LNCAP (cell line): Measurements from ENCODE around the gene SPG11.

Experiments
- CTCF ChIP-seq: fragments of 450-650 bp; IDR thresholded peaks from 2 replicates; pipeline ENCODE4 v1.5.1; 2017; ENCODE audit warnings: mild to moderate bottlenecking

The SPG11 gene

GRCh38 chr15:44595656-44596510, 67.6 kb downstream of the SPG11 start:
- no peak for TF ChIP-seq CTCF

DNA sequence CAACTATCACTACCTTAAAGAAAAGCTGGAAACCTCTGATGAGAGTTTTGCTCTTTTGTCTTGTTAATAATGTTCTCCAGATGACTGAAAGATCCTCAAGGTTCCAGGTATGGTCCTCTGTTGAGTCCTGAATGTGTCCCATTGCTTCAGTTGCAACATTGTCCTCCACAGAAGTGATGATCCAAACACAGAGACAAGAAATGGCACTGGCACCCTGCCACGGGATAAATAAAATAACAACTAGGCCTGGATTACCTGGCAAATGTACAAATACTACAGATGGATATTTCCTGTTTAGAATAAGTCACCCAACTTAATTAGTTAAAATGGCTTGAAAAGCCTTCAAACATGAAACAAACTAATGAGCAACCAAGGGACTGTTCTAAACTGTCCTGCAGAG, 68.2 kb downstream of the SPG11 start:
- TF ChIP-seq CTCF = no peak

DNA sequence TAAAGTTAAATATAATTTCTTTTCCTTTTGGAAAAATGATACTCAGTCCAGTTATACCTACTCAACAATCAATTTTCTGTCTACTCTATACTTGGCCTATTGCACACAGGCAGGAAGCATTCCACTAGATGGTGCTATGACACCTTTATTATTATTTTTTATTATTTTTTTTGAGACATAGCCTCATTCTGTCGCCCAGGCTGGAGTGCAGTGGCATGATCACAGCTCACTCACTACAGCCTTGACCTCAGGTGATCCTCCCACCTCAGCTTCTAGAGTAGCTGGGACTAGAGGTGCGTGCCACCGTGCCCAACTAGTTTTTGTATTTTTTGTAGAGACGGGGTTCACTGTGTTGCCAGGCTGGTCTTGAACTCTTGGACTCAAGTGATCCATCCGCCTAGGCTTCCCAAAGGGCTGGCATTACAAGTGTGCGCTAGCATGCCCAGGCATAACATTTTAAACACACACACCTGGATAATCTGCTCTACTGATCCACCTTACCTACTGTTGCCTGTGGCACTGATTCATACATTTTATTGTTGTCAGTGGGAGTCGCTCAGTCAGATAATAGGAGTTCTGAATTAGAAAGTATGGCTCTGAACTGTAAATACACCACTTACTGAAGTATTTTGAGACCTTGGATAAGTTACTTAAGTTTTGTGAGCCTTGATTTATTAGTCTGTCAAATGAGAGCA, 70.3 kb downstream of the SPG11 start:
- peak; percentile 36; the same call in 1 of the 2 replicates for TF ChIP-seq CTCF

DNA sequence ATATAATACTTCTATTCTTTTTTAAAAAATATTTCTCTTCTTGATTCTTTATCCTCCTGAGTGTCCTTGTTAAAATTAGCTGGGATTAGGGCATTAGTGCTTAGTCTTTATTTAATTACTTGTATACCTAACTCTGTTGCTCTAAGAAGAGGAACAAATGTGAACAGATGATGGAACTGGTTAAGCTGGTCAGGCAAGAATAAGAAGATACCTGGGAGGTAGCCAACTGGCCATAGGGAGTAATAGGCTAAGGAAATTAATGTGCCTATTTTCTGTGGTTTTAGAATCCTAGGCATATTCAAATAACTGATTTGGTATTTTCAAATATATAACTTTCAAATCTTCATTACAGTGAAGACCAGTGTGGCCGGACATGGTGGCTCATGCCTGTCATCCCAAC, 72.1 kb downstream of the SPG11 start:
- TF ChIP-seq CTCF = no peak

DNA sequence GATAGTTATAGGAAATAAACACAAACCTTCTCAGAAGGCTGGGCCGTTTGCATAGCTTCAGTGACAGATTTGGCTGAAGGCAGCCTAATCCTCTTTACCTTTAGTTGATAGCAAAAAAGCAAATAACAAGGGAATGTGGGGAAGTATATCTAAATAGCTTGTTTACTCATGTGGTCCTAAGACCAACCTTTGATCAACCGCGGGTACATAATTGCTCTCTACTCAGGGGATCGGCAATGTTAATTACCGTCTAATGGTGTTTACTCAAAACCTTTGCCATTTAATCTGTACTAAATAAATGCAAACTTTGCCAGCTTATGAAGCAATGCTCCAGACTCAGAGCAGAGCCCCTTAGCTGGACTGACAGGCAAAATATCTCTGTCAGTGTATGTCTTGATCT, 74.9 kb downstream of the SPG11 start:
- no peak for TF ChIP-seq CTCF

DNA sequence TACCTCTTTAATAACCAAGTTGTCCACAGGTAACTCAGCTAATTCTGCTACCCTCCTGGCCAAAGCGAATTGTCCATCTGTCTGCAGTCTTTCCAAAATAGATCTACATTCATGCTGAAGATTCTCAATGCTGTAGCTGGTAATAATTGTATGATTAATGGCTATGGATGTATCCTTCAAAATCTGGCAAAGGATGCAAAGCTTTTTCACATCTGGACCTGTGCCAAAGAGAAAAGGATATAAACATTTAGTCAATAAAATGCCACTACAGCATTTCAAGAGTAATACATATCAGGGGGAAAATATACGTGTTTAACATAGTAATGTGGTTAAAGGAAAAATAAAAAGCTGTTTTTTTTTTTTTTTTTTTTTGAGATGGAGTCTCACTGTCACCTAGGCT, 77.8 kb downstream of the SPG11 start:
- TF ChIP-seq CTCF = no peak

- peak; percentile 77 for TF ChIP-seq CTCF
Measured at GRCh38 chr15:44584162-44584749, 79.2 kb downstream of the SPG11 start.
